Astrocyte of the cerebellum (primary cell): Measurements from ENCODE around the gene DIP2C.

Source experiments
- DNase-seq: peaks from one replicate; pipeline ENCODE4 v3.0.0-alpha.2; 2011; ENCODE audit warnings: low read depth
- H3K4me3 ChIP-seq: 2 replicates; pipeline ENCODE4 v1.5.1; 2011; ENCODE audit warnings: mild to moderate bottlenecking, low read depth, low read length, moderate library complexity
- CTCF ChIP-seq: IDR thresholded peaks from 2 replicates; pipeline ENCODE4 v1.5.1; 2012; ENCODE audit warnings: low read length, low read depth, moderate library complexity, mild to moderate bottlenecking; ENCODE audit errors: missing control alignments
- in situ Hi-C: cut with HindIII; loops from 2 replicates; pipeline ENCODE4 v1.10.0; 2017; ENCODE audit warnings: low sequenced_read_pairs

DIP2C gene

GRCh38 chr10:527416-527815, 162.1 kb downstream of the DIP2C start:
- no peak overlapping the region for H3K4me3 ChIP-seq
- no peak for DNase-seq
- in situ Hi-C loops = loop anchor here (5.0 kb wide), 1 partner anchor 70 kb away; no protein-coding TSS in a partner anchor
- no peak for TF ChIP-seq CTCF

- in situ Hi-C loops = loop anchor here (5.0 kb wide), 1 partner anchor 71 kb away; no protein-coding TSS in a partner anchor
- no peak for TF ChIP-seq CTCF
- H3K4me3 ChIP-seq = no peak overlapping the region
- DNase-seq = no peak
These were observed 162.7 kb downstream of the DIP2C start for GRCh38 chr10:526651-527312.

GRCh38 chr10:525565-526315, 163.7 kb downstream of the DIP2C start:
- no peak overlapping the region for H3K4me3 ChIP-seq
- TF ChIP-seq CTCF = no peak
- DNase-seq = no peak
- in situ Hi-C loops = loop anchor here (5.0 kb wide), 1 partner anchor 72 kb away; no protein-coding TSS in a partner anchor

GRCh38 chr10:523925-524324, 165.5 kb downstream of the DIP2C start:
- in situ Hi-C loops = no loop called here
- DNase-seq = no peak
- TF ChIP-seq CTCF = no peak
- no peak overlapping the region for H3K4me3 ChIP-seq

GRCh38 chr10:522350-522749, 167.1 kb downstream of the DIP2C start:
- no peak for TF ChIP-seq CTCF
- in situ Hi-C loops = no loop called here
- no peak overlapping the region for H3K4me3 ChIP-seq
- DNase-seq = no peak

- no peak for TF ChIP-seq CTCF
- in situ Hi-C loops = no loop called here
- H3K4me3 ChIP-seq = no peak overlapping the region
- no peak for DNase-seq
These were observed 167.9 kb downstream of the DIP2C start for GRCh38 chr10:521261-522250.
